Suprapubic skin (tissue), 4 donors: ENCODE results near the gene SYT2.

Experiments
- CTCF ChIP-seq, 2 donors: fragments of 200-600 bp in 1 of 2; fragments of 450-650 bp in 1 of 2; sonication (generic) in 1 of 2; IDR thresholded peaks; one replicate each; pipeline ENCODE4 v1.5.1; 2016 to 2019; ENCODE audit warnings: antibody characterized with exemption in 2 of 2, mild to moderate bottlenecking in 1 of 2, moderate library complexity in 1 of 2
- EP300 ChIP-seq: sonication (generic); formaldehyde crosslinking; IDR thresholded peaks from one replicate; pipeline ENCODE4 v1.6.1; 2017; ENCODE audit warnings: antibody characterized with exemption
- POLR2A ChIP-seq, 2 donors: fragments of 450-650 bp; IDR thresholded peaks; one replicate each; pipeline ENCODE4 v1.6.1; 2017; ENCODE audit warnings: antibody characterized with exemption in 2 of 2, mild to moderate bottlenecking in 2 of 2, moderate library complexity in 2 of 2
- POLR2AphosphoS5 ChIP-seq, 3 donors: sonication (generic); formaldehyde crosslinking; IDR thresholded peaks; one replicate each; pipeline ENCODE4 v1.6.1; 2017; ENCODE audit warnings: antibody characterized with exemption in 3 of 3

DNA sequence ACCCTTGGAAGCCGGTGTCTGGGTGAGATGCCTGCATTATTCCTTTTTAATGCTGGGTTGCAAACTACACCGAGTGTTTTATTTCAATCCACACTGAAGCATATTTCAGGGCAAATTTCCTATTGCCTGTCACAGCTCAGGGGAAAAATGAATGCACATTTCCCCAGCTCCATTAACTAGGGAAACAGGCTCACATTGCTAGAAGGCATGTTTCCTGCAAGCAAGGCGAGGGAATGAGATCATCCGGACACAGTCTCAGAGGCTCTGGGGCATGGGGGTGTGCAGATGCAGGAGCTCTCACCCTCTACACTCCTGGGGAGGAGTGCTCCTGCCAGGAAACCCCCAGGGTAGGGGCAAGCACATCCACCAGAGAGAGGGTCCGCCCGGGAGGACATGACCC is 24.6 kb downstream of the SYT2 start:
- TF ChIP-seq POLR2A (IDR thresholded peaks at IDR 0.05): no peak
- TF ChIP-seq CTCF (IDR thresholded peaks at IDR 0.05): no peak
- no peak for TF ChIP-seq POLR2AphosphoS5 (IDR thresholded peaks at IDR 0.05)
- TF ChIP-seq EP300: no peak
